GM12892 (cell line): ENCODE data around the gene LRRC1.

ENCODE experiments used
- POLR2AphosphoS5 ChIP-seq: IDR thresholded peaks from 2 replicates; pipeline ENCODE4 v1.6.1; 2011; ENCODE audit warnings: low read depth, low read length, control low read depth
- TAF1 ChIP-seq: IDR thresholded peaks from 2 replicates; pipeline ENCODE4 v1.6.1; 2011; ENCODE audit warnings: low read depth, mild to moderate bottlenecking, control low read depth, low read length, borderline replicate concordance

DNA sequence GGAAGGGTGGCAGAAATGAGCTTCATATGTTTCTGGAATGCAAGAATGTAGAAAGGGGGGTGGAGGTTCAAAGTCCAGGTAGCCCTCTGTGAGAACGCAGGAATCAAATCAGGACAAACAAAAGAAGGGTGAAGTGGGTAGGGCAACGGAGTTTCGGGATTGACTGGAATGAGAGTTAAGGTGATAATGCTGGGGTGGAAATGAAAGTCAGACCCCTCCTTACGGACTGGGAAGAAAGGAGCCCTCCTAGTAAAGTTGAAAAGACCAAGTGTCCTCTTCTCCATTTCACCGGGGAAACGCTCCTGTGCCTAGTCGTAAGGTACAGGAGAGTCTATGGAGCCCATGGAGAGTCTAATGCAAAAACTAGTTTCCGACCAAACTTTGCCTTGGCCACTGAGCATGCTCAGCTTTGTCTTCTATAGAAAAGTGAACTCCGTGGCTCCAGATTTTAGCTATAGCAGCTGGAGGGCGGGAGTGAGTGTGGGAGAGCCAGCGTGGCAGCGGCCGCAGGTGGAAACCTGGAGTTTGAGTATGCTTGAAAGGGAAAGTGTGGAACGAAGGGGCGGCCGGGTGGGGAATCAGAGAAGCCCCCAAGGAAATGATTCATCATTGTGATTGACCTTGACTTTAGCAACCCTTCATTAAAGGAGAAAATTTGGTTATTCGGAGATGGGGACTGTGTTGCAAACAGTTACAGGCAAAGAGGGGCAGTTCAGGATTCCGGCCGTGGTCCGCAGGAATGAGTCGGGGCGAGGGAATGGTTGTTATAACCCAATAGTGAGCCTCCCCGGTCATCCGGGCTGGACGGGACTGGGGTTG, 1.3 kb upstream of the LRRC1 start:
- no peak for TF ChIP-seq POLR2AphosphoS5
- TF ChIP-seq TAF1 = no peak
